Transverse colon (tissue), 3 donors: Measurements from ENCODE around the gene PIP5K1B.

Experiments used
- CTCF ChIP-seq, 5 experiments: fragments of 200-600 bp in 3 of 5; fragments of 450-650 bp in 2 of 5; sonication (generic) in 3 of 5; IDR thresholded peaks; 1 replicate in 2 of 5; 2 replicates in 3 of 5; pipeline ENCODE4 v1.5.1; 2016 to 2017; ENCODE audit warnings: antibody characterized with exemption in 5 of 5, inconsistent platforms in 3 of 5, mild to moderate bottlenecking in 2 of 5, moderate library complexity in 1 of 5
- POLR2A ChIP-seq: fragments of 450-650 bp; IDR thresholded peaks from one replicate; pipeline ENCODE4 v1.6.1; 2016; ENCODE audit warnings: antibody characterized with exemption, mild to moderate bottlenecking, moderate library complexity

DNA sequence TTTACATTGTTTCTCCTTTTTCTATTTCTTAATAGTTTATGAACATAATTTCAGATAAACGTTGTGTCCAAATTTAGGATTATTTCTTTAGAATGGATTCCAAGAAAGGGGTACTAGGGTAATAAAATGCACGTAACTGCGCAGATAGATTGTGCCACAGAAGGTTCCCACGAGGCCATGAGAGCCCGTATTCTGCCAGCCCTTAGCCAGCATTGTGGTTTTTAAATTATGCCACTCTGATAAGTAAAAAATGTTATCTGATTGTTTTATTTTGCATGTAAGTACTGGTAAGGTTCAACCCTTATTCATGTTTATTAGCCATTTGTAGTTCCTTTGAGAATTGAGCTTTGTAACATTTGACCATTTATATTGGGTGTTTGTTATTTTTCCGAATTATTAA, 220.1 kb downstream of the PIP5K1B start:
- TF ChIP-seq CTCF (IDR thresholded peaks at IDR 0.05) = no peak
- TF ChIP-seq POLR2A = no peak
